Gastroesophageal sphincter (tissue), 3 donors: ENCODE data around the gene FER.

Experiments
- CTCF ChIP-seq, 4 experiments: fragments of 200-600 bp in 2 of 4; fragments of 450-650 bp in 2 of 4; sonication (generic) in 1 of 4; IDR thresholded peaks; one replicate each; pipeline ENCODE4 v1.5.1; 2017 to 2019; ENCODE audit warnings: antibody characterized with exemption in 4 of 4, mild to moderate bottlenecking in 2 of 4, moderate library complexity in 2 of 4
- POLR2A ChIP-seq, 2 donors: fragments of 450-650 bp; IDR thresholded peaks; one replicate each; pipeline ENCODE4 v1.6.1; 2017; ENCODE audit warnings: antibody characterized with exemption in 2 of 2, mild to moderate bottlenecking in 2 of 2, moderate library complexity in 1 of 2
- POLR2AphosphoS5 ChIP-seq: sonication (generic); formaldehyde crosslinking; IDR thresholded peaks from one replicate; pipeline ENCODE4 v1.6.1; 2017; ENCODE audit warnings: antibody characterized with exemption

- TF ChIP-seq CTCF (IDR thresholded peaks at IDR 0.05) (no peak), POLR2AphosphoS5 (peak; percentile 20), POLR2A (IDR thresholded peaks at IDR 0.05) (no peak)
Measured at GRCh38 chr5:108753877-108754276, 6.2 kb downstream of the FER start.
